MM.1S (cell line): ENCODE data around the gene GALNT5.

Experiments
- CTCF ChIP-seq: fragments of 300-600 bp; sonication (generic); IDR thresholded peaks from 2 replicates; pipeline ENCODE4 v1.5.1; 2016; ENCODE audit warnings: antibody characterized with exemption, low read length, mixed read lengths
- EZH2 ChIP-seq: fragments of 300-600 bp; sonication (generic); optimal IDR thresholded peaks from 2 replicates; pipeline ENCODE3; 2017; ENCODE audit warnings: low read depth, mild to moderate bottlenecking, antibody characterized with exemption, low read length, mixed read lengths
- EZH2phosphoT487 ChIP-seq: fragments of 300-600 bp; sonication (generic); IDR thresholded peaks from 2 replicates; pipeline ENCODE4 v1.6.1; 2018; ENCODE audit warnings: antibody characterized with exemption, low read length

- TF ChIP-seq CTCF (no peak), EZH2phosphoT487 (no peak), EZH2 (no peak)
These were observed 21.1 kb upstream of the GALNT5 start for GRCh38 chr2:157236404-157236803.
